NCI-H748 (cell line): ENCODE data around the gene MRNIP.

Source experiments
- DNase-seq: peaks from one replicate; lab custom pipeline; 2025; ENCODE audit not compliant: unreplicated experiment; lab: John Stamatoyannopoulos, UW

Gene MRNIP

DNA sequence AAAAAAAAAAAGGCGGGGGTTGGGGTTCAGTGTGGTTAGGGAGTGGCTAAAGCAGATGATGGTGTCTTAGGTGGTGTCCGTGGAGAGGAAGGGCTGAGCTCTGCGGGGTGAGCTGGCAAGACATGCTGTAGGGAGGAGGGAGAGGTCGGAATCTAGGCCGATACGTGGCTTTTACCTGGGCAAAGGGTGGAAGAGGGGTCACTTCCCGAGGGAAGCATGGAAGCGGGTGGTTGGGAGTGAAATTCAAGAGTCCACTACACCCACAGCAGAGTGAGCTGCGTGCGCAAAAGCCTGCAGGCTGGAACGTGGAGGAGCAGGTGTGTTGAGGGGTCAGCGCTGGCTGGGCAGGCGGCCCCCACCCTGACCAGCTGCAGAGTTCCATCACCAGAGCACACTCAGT lies 31.3 kb upstream of the MRNIP start:
- DNase-seq, result no peak

DNA sequence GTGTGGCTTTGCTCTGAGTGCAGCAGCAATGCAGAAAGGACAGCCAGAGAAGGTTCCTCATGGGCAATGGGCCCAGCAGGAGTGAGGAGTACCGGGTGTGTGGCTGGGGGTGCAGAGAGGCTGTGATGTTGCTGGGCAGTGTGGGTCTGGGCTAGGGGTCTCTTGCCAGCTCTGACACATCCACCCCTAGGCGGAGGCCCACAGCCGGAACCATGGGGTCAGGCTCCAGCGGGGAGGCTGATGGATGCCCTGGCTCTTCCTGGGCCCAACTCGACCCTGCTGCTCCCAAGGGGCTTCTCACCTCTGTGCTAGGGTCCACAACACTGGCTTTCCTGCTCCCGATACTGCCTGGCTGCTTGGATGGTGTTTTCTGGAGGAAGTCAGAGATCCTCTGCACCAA lies 29.2 kb upstream of the MRNIP start:
- no peak for DNase-seq

DNA sequence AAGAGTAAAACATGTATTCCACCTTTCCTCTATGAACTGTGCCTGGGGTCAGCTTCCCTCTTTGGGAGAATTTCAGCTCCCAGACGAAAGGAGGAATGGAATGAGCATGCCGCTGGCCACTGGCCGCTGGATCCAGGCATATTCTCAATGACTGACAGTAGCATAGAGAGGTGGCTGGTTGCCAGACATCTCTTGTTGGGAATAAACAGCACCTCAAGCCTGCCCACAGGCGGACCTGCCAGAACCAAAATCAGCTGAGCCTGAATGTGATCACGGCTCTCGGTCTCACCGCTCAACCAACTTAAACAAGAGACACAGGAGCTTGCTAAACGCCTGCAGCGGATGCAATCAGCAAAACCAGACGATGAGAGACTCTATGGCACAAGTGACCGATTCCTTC lies 28.5 kb upstream of the MRNIP start:
- no peak for DNase-seq

DNA sequence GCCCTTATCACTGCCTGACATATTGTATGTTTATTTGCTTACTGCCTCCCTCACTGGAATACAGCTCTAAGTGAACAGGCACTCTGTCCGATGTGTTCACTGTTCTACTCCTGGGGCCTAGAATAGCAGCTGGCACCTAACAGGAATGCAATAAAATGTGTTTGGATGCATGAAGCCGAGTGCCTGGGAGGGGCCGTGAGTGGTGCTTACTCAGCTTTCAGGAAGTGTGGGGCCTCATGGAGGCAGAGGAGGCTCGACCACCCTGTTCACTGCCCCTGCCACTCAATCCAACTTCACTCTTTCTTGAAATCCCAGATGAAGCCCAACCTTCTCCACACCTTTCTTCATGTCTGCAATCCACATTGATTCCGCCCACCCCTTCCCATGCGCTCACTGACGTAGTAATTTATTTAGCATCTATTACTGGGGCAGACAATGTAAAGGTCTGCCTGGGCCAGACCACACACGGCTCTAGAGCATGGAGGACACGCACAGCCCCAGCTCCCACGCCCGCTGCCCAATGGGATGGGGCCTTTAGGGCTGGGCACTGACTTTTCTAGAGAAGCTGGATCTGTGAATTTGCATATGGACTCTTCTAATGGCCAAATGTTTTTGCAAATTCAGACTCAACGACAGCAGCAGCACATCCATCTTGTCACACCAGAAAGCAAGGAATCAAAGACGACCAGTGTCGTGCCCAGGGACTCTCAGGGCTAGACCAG lies 27.7 kb upstream of the MRNIP start:
- DNase-seq, result no peak

DNA sequence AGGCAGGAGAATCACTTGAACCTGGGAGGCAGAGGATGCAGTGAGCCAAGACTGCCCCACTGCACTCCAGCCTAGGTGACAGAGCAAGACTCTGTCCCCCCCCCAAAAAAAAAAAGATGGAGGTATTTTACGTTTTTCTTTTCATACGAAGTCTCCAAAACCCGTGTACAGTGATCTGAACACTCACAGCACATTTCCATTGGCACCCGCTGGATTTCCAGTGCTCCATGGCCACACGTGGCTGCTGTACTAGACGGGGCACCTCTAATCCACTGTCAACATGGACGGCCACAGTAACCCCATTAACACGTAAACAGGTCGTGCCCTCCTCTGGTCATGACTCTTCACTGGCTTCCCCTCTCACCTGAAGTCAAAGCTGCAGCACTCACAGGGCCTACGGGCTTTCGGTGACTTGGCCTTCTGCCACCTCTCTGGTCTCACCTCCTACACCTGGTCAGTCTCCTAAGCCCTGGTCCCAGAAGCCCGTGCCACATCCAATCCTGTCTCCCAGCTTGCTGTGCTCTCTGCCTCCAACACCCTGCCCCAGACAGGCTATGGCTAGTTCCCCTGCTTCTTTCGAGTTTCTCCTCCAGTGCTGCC lies 27.0 kb upstream of the MRNIP start:
- no peak for DNase-seq

DNA sequence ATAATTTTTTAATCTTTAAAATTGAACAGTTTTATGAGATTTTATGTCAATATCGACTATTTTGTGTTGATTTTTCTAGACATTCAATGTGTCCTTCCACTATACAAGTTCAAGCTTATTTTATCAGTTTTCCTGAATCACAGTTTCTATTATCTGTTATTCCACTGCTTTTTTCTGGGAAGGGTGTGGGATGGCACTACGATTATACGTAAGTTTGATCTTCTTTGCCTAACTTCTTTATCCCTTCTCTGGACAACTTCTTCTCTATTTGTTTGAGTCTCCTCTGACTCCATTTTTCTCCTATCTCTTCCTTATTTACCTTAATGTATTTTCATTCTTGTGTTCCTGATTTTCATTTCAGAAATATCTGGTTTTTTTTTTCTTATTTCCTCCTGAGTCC lies 24.5 kb upstream of the MRNIP start:
- no peak for DNase-seq

DNA sequence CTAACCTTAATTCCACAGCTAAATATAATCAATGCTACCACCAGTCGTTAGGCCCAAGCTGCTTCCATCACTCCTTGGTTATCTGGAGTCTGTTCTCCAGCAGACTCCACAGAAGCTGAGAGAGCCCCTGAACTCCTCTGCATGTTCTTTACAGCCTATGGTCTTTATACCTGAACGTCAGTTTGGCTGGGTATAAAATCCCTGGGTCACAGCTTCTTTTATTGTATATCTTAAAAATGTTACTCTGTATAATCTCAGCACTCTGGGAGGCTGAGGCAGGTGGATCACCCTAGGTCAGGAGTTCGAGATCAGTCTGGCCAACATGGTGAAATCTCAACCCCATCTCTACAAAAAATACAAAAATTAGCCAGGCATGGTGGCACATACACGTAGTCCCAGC lies 23.7 kb upstream of the MRNIP start:
- DNase-seq, result no peak

DNA sequence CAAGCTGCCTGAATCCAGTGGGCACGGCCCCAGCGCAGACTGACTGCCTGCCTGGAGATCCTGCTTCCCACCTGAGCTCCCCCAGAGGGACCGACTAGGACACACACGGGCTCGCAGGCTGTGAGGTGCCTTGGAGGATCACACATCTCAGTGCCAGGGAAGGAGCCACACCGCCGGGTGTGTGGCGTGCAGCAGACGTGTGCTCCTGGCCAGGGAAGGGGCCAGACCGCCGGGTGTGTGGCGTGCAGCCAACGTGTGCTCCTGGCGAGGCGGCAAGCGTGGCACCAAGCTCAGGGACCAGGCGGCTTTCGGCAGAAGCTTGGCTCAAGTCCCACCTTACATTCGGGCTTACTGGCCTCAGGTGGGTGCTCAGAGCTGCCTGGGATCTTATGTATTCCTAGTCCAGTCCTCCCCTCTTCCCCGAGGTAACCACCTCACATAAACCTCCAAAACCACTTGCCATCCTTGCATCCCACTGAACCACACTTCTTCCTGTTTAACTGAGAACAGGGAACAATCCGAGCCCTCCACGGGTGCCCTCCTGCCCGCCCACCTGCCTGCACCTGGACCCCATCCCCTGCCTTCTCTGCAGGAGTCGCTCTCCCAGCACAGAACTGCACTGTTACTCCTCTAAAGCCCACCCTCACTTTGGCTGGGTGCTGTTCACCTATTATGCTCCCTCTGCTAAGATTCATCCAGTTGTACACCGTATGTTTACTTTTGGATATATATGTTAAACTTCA lies 22.4 kb upstream of the MRNIP start:
- no peak for DNase-seq

DNA sequence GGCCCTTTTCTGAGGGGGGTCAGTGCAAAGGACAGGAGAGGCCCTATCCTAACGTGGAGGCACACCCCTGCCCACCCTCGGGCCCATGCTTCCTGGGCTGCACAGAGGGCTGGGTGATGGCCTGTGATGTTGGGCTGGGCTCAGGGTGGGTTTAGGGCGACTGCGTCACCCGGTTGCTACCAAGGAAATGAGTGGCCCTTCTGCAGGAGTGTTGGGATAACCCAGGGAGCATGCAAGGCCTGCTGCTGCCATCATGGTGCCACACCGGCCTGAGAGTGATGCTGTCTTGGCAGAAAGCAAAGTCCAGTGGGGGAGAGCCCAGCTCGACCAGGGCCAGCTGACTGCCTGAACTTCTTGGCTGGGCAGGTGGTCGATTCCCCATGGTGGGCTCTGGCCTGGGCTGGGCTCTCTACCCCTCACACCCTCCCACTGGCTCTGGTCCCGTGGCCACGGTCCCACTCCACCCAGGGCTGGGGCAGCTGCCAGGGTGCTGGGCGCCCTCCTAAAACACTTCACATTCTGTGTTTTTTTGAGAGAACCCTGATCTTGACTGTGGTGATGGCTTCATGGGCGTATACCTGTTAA lies 21.5 kb upstream of the MRNIP start:
- no peak for DNase-seq

DNA sequence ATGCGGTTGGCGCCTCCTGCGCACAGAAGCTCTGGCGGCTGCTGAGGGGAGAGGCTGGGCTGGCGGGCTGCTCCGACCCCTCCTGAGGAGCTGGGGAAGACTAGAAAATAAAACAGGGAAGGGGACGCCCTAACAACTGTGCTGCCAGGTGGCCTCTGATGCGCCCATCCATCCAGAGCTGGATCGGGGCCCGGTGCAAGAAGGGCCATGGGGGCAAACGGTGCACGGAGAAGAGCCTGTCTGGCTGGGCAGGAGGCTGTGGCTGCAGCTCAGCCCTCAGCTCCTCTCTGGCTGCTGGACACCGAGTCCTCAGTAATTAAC lies 21.0 kb upstream of the MRNIP start:
- no peak for DNase-seq

DNA sequence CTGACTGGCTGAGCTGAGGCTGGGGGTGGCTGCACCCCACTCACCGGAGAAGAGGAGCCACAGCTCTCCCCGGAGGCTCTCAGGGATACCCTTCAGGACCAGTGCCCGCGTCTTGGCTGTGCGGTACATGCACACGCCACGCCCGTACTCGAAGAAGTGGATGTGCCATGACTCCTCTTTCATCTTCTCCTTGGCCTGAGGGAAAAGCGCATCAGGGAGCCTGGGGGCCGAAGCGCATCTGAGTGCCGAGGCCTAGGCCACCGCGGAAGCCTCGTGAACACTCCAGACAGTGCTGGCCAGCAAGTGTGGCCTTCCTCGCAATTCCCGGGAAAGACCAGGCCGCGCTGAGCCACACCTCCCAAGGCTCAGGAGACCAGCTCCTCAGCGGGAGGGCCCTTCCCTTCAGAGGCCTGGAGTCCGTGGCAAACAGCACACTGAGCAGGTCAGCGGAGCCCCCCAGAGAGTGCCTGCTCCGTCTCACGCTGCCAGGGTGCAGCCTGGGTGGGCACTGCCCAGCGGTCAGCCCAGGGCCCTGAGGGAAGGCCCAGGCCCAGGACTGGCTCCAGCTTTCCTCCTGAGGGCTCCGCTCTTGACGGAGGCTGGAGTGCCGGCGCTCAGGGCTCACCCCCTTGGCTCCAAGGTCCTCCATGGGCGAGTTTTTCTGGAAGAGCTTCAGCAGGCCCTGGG lies 20.5 kb upstream of the MRNIP start:
- DNase-seq, result no peak

DNA sequence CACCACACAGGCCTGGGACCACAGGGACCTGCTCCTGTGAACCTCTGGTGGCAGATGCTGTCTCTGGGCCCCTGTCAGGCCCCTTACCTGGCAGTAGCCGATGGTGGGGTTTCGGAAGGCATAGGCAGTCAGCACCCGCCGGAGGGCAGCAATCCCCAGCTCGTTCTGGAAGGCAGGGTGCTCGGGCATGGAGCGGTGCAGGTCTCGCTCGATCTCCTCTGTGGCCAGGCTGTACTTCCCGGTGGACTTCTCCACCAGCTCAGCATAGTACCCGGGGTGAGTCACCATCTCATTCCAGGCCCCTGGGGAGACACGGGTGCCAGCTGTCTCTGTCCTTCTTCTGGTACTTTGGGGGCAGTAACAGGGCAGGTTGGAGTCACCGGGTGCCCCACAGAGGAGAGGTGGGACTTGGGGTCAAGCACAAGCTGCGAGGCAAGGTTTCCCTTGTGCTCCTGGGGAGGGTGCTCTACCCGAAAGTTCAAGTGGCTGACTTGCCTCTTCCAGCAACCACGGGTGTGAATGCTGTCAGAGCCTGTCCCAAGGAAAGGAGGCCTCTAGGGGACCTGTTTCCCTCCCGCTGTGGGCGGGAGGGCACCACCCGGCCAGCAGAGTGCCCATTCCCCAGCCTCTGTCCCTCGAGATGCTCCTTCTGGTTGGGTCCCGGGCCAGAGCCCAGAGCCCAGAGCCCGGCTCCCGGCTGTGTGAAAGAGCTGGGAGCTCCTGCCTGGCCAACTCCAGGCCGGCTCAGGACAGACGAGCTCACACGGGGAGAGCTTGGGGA lies 19.8 kb upstream of the MRNIP start:
- DNase-seq, result no peak

DNA sequence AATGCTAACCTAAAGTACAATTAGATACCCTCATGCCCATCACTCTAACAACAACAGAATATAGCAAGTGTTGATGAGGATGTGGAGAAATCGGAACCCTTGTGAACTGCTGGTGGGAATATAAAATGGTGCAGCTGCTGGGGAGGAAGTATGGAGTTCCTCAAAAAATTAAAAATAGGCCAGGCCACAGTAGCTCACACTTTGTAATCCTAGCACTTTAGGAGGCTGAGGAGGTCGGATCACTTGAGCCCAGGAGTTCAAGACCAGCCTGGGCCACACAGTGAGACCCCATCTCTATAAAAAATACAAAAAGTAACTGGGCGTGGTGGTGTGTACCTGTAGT lies 18.0 kb upstream of the MRNIP start:
- DNase-seq, result no peak

DNA sequence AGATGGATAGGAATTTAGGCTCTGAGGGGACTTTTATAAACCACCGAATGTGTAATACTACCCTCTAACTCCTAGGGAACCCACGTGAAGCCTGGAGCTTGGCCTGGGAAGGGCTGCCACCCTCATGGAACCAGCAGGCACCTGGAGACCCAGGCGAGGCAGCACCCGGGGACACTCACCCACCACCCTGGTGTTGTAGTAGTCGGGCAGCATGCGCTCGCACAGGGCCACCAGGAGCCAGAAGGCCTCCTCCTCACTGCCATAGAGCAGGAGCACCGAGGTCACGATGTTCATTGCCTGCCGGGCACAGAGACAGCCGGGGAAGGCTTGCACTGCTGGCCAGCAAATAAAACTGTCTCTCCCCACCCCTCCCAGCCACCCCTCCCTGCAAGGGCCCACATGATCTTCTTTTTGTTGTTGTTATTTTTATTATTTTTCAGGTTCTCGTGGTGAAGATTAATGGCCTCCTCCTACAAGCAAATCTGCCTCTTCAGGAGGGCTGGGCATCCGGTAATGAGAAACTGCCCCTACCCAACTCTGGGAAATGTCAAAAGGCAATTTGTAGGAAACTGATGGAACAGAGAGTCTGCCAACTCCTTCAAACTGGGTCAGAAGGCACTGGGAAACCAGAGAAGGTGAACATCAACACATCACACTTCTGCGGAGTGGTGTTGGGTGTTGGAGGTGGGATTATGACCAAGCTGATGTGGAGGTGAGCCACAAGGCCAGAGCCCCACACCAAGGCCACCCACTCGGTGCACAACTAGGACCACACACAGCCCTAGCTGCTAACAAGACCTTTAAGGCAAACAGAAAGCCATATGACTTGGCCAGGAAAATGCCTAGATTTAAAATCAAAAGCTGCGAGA lies 17.4 kb upstream of the MRNIP start:
- DNase-seq, result no peak

DNA sequence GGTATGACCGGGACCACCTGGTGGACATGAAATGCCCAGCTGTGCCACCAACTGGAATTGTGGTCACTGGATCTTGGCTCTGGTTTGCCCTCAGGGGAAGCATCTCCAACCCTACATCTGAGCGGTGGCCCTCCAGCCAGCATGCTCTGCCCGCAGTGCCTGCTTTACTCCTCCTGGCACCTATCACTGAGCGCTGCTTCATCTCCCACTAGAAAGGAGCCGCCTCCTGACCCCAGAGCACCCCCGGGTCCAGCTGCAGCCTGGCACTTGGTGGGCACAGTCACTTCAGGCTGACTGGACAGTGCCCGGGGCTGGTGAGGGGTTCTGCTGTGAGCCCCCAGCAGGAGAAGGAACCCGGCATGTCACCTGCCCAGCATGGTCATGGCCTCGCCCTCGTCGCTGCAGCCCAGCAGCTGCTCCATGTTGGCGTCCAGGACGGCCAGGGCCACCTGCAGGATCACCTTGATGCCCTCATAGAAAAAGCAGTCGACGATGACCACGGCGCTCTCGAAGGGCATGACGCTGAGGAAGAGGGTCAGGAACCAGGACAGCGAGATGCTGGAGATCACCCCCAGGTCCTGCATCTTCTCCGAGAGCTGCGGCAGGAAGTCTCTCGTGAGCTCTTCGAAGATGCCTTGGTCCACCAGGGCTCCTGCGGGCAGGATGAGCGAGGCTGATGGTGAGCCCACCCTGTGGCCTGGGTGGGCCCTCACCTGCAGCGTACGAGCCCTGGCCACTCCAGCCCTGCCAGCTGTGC lies 16.1 kb upstream of the MRNIP start:
- DNase-seq, result no peak

DNA sequence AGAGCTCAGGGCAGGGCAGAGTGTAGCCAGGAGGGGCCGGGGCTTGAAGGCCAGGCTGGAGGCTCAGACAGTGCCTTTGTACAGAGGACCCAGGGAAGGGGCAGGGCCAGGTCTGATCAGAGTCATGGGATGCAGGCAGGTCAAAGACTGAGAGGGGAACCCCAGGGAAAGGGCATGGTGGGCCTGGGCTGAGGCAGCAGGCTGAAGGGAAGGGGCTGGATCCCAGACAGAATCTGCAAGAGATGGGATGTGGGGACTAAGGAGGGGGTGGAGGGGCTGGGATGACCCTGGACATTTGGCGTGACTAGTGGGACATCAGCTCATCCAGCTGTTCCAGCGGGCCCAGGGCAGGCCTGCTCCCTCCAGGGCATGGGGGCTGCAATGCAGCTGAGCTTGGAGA lies 15.5 kb upstream of the MRNIP start:
- no peak for DNase-seq

DNA sequence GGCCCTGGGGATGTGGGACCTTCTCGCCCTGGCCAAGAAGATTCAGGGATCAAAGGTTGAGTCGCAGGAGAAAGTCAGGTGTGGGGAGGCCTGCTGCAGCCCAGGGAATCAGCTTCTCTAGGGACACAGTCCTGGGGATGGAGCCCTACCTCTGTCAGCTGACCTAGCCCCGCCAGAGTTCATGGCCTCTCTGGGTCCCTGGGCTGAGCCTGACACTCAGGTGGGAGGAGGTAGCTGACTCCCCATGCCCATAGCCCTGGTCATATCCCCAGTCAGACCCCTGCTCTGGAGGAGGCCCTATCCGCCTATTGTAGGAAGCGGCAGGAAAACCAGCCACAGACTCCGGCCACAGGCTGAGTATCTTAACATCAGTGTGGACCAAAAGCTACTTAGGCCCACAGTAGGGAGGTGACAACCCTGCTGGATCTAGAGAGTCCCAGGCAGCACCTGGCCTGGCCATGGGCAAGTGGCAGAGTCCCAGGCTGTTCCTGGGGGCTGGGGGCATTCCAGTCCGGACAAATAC lies 15.0 kb upstream of the MRNIP start:
- no peak for DNase-seq

DNA sequence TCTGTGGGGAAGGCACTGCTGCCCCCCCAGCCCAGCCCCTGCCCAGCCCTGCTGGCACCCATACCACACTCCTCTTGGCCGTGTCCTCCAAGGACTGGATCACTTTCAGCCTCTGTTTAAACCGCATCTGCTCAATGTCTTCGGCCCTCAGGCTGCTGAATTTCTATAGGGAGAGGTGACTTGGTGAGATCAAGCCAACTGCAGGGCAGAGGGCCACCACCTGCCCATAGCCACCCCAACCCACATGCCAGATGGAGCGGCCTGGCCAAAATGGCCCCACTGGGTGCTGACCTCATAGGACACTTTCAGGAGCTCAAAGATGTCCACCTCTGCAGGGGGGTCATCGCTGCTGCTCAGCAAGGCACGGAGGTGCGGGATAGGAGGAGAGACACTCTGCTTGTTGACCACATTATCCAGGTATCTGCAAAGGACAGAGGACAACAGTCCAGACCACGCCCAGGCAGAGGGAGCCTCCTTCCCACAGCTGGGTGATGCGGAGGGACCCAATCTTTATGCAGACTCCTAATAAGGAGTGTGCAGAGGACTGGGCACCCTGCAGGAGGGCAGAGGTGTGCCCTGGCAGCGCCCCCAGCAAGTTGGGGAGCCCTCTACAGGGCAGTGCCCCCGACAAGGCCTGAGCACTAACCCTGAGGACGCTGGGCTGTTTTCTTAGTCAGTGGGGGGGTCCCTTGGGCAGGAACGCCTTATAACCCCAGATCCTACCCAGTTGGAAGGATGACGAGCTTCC lies 14.4 kb upstream of the MRNIP start:
- no peak for DNase-seq
